ENCODE data around the gene KLK7.

Gene KLK7

DNA sequence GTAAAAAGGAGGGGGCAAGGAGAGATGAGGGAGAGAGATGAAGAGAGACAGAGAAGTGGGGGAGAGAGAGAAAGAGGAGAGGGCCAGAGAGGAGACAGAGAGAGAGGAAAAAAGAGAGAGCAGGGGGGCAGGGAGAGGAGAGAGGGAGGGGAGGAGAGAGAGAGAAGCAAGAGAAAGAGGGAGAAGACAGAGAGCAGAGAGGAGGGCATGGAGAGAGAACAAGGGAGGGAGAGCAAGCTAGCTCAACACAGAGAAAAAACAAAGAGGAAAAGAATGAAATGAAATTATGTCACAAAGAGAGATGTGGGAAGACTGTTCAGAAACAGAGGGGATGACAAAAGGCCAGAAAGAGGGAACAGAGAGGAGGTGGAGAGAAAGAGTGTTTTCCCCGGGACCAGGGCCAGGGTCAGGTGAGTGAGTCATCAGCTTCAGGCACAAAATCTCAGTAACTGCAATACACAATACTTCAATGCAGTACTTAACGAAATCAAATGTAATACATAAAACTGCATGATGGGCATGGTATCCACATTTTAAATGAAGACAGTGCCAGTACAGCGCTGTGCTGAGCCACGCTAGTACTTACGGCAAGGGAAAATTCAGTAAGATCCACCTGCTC is 4.8 kb downstream of the KLK7 start:
- TF ChIP-seq, protein P1, sequence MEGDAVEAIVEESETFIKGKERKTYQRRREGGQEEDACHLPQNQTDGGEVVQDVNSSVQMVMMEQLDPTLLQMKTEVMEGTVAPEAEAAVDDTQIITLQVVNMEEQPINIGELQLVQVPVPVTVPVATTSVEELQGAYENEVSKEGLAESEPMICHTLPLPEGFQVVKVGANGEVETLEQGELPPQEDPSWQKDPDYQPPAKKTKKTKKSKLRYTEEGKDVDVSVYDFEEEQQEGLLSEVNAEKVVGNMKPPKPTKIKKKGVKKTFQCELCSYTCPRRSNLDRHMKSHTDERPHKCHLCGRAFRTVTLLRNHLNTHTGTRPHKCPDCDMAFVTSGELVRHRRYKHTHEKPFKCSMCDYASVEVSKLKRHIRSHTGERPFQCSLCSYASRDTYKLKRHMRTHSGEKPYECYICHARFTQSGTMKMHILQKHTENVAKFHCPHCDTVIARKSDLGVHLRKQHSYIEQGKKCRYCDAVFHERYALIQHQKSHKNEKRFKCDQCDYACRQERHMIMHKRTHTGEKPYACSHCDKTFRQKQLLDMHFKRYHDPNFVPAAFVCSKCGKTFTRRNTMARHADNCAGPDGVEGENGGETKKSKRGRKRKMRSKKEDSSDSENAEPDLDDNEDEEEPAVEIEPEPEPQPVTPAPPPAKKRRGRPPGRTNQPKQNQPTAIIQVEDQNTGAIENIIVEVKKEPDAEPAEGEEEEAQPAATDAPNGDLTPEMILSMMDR (conservative IDR thresholded peaks at IDR 0.05; ENCODE audit: low read length): no peak
- no peak for TF ChIP-seq EZH2phosphoT487 (IDR thresholded peaks at IDR 0.05; ENCODE audit: borderline replicate concordance)
- no peak overlapping the region for H3K4me2 ChIP-seq (ENCODE audit: low read depth, low read length, poor library complexity, severe bottlenecking)

DNA sequence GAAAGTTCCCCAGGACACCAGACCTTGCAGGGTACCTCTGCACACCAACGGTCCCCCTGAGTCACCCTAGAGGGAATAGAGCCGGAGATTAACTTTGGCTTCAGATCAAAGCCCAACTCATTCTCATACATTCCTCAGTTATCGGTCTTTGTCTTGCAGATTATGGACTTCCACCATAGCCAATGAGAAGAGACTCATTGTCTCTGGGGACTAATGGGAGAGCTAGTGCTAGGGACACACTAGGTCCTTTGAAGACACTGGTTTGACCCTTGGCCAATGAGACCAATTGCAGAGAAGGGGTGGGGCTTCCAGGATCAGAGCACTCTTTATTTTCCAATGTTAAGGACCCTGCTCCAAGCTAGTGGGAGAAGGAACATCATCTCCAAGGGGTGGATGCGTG is 6.1 kb downstream of the KLK7 start:
- TF ChIP-seq EZH2phosphoT487 (IDR thresholded peaks at IDR 0.05; ENCODE audit: borderline replicate concordance): no peak
- TF ChIP-seq, protein P1 (conservative IDR thresholded peaks at IDR 0.05; ENCODE audit: low read length): no peak
- Histone ChIP-seq H4K20me1 (ENCODE audit: insufficient read depth, low read length, poor library complexity, severe bottlenecking) (no peaks in the 10 kb centered on the region), H2AFZ (ENCODE audit: low read length) (no peak overlapping the region), H3K4me2 (ENCODE audit: low read depth, low read length, poor library complexity, severe bottlenecking) (no peak overlapping the region), H3K27me3 (ENCODE audit: insufficient read depth, low read length, poor library complexity, severe bottlenecking) (no peaks in the 10 kb centered on the region), H3K36me3 (ENCODE audit: insufficient read depth, low read length) (no peaks in the 10 kb centered on the region), H3F3A (ENCODE audit: low read depth) (no peaks in the 10 kb centered on the region), H3K9me2 (replicated peaks; ENCODE audit: low read depth, low read length) (no peaks in the 10 kb centered on the region), H3K9me3 (ENCODE audit: insufficient read depth, low read depth, low read length) (no peaks in the 10 kb centered on the region), H3K4me3 (ENCODE audit: low read length, poor library complexity, severe bottlenecking) (no peak overlapping the region), H3K79me2 (ENCODE audit: insufficient read depth, low read length) (no peaks in the 10 kb centered on the region), H3K9ac (ENCODE audit: low read depth, low read length, poor library complexity, severe bottlenecking) (no peak overlapping the region), H3K4me1 (ENCODE audit: insufficient read depth, low read length, poor library complexity, severe bottlenecking) (no peaks in the 10 kb centered on the region)

More for the DNA sequence above, 4.8 kb downstream of the KLK7 start:
- Histone ChIP-seq H3K4me1 (ENCODE audit: insufficient read depth, low read length, poor library complexity, severe bottlenecking) (no peaks in the 10 kb centered on the region), H4K20me1 (ENCODE audit: insufficient read depth, low read length, poor library complexity, severe bottlenecking) (no peaks in the 10 kb centered on the region), H3K4me3 (ENCODE audit: low read length, poor library complexity, severe bottlenecking) (no peak overlapping the region), H3K9me3 (ENCODE audit: insufficient read depth, low read depth, low read length) (no peaks in the 10 kb centered on the region), H3K9ac (ENCODE audit: low read depth, low read length, poor library complexity, severe bottlenecking) (no peak overlapping the region), H3K36me3 (ENCODE audit: insufficient read depth, low read length) (no peaks in the 10 kb centered on the region), H2AFZ (ENCODE audit: low read length) (no peak overlapping the region), H3K79me2 (ENCODE audit: insufficient read depth, low read length) (no peaks in the 10 kb centered on the region), H3K9me2 (replicated peaks; ENCODE audit: low read depth, low read length) (no peaks in the 10 kb centered on the region), H3F3A (ENCODE audit: low read depth) (no peaks in the 10 kb centered on the region), H3K27me3 (ENCODE audit: insufficient read depth, low read length, poor library complexity, severe bottlenecking) (no peaks in the 10 kb centered on the region)

DNA sequence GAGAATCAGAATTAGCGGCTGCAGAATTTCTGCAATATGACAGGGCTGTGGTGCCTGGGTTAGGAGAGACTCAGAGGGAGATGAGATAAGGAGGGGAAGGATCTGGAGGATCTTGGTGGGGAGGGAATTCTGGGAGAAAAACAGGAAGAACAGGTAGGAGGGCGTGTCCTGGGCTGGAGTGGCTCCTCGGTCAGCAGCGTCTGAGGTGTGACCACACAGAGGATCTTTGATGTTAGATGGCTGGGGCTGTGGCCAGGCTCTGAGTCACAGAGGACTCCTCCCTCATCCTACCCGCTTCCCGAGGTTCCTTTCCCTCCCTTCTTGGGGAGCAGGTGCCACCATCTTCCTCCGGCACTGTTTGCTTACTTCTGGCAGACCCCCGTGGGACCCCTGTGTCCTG is 8.0 kb downstream of the KLK7 start:
- Histone ChIP-seq H3K4me3 (ENCODE audit: low read length, poor library complexity, severe bottlenecking) (no peak overlapping the region), H3K9me2 (replicated peaks; ENCODE audit: low read depth, low read length) (no peaks in the 10 kb centered on the region), H3K36me3 (ENCODE audit: insufficient read depth, low read length) (no peaks in the 10 kb centered on the region), H3K27me3 (ENCODE audit: insufficient read depth, low read length, poor library complexity, severe bottlenecking) (no peaks in the 10 kb centered on the region), H2AFZ (ENCODE audit: low read length) (no peak overlapping the region; the same call in 1 of the 2 replicates), H3F3A (ENCODE audit: low read depth) (no peaks in the 10 kb centered on the region), H3K79me2 (ENCODE audit: insufficient read depth, low read length) (no peaks in the 10 kb centered on the region), H3K4me2 (ENCODE audit: low read depth, low read length, poor library complexity, severe bottlenecking) (no peak overlapping the region), H3K9ac (ENCODE audit: low read depth, low read length, poor library complexity, severe bottlenecking) (no peak overlapping the region), H4K20me1 (ENCODE audit: insufficient read depth, low read length, poor library complexity, severe bottlenecking) (no peaks in the 10 kb centered on the region), H3K9me3 (ENCODE audit: insufficient read depth, low read depth, low read length) (no peaks in the 10 kb centered on the region), H3K4me1 (ENCODE audit: insufficient read depth, low read length, poor library complexity, severe bottlenecking) (no peaks in the 10 kb centered on the region)
- no peak for TF ChIP-seq EZH2phosphoT487 (IDR thresholded peaks at IDR 0.05; ENCODE audit: borderline replicate concordance)
- TF ChIP-seq, protein P1 (conservative IDR thresholded peaks at IDR 0.05; ENCODE audit: low read length): no peak

Data from Loucy (cell line).